Measurements from ENCODE around the gene CTNNBL1.
"Not testable (repeated sequence)": the region's sequence is repeated elsewhere in the genome, so short reads cannot be mapped to it uniquely, and the experiment has no call there.

The CTNNBL1 gene, protein sequence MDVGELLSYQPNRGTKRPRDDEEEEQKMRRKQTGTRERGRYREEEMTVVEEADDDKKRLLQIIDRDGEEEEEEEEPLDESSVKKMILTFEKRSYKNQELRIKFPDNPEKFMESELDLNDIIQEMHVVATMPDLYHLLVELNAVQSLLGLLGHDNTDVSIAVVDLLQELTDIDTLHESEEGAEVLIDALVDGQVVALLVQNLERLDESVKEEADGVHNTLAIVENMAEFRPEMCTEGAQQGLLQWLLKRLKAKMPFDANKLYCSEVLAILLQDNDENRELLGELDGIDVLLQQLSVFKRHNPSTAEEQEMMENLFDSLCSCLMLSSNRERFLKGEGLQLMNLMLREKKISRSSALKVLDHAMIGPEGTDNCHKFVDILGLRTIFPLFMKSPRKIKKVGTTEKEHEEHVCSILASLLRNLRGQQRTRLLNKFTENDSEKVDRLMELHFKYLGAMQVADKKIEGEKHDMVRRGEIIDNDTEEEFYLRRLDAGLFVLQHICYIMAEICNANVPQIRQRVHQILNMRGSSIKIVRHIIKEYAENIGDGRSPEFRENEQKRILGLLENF

DNA sequence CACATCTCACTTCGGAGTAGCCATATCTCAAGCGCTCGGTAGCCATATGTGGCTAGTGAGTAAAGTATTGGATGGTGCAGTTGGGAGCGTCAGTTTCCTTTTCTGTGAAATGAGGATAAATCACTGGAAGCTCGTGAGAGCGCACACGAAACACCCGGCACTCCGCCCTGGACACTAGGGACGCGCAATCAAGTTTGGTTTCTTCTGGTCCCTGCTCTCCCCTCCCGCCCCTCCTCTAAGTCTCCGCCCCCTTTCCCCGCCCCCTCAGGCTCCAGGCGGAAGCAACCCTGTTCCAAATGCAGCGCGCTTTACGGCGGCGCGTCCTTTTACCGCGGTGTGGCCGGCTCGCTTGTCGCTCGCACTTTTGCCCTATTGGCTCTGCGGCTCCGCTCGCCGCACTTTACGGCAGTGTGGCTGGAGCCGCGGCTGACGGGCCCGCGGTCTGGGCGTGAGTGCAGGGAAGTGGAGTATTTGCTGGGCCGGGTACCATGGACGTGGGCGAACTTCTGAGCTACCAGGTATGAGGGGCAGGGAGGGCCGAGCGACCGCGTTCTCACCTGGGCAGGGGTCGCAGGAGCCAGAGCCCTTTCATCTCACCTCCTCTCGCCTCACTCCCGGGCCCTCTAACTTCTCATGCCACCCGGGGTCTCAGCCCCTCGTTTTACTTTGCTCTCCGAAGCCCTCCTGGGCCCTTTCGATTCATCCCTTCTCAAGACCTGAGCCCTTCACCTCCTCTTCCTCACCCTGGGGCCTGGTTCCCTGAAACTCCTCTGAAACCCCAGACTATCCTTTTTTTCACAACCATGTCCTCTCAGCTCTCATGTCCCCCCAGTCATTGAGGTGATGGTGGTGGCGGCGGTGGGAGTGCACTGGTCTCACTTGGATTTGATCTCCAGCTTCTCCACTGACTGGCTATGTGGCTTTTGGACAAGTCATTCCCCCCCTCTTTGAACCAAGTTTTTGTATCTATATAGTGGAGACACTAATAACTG is at the start of gene CTNNBL1:
Gene CTNNBL1 (plus strand): TSS at position 396 of the 992 bp plus-strand sequence. CDS start 93 bp downstream, at position 489.
- DNase-seq: peak; percentile 92

- no peak for DNase-seq
Observed at GRCh38 chr20:37644605-37645004, 49.2 kb upstream of the CTNNBL1 start.

DNA sequence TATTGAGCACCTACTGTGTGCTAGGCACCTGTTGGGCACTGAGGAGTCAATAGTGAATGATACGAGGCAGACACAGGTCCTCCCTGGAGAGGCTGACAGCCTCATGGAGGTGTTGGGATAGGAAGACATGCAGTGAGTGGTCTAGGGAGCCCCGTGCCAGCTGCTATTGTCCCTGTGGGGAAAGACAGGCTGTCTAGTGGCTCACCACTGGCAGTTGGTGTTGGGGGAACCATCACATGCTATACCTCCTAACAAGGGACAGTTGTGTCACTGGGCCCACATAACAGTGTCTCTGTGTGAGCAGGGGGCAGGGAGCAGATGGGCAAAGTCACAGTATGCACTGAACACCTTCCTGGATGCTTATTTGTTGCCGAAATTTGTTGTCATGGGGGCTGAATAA is 45.9 kb upstream of the CTNNBL1 start:
- no peak for DNase-seq

- DNase-seq: no peak
Observed at GRCh38 chr20:37649017-37649416, 44.8 kb upstream of the CTNNBL1 start.

- DNase-seq: no peak
Observed at GRCh38 chr20:37649676-37650370, 44.0 kb upstream of the CTNNBL1 start.

GRCh38 chr20:37650661-37651060 is 43.2 kb upstream of the CTNNBL1 start:
- DNase-seq: no peak

DNA sequence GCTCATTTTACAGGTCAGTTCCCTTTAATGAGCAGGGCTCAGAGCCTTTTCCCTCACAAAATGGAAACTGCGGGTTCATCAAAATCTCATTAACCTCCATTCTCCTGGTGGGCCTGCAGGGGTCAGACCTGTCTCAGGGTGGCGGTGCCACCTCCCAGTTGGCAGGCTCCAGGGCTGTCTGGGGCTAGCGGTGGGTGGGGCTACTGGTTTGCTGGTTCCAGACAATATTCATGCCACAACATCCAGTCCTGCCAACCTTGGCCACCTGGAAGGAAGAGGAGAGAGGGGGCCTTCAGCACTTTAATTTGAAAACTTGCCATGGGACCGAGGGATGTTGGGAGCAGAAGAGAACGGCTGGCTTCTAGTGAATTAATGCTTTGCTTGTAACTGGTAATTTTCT is 41.9 kb upstream of the CTNNBL1 start:
- DNase-seq: no peak

DNA sequence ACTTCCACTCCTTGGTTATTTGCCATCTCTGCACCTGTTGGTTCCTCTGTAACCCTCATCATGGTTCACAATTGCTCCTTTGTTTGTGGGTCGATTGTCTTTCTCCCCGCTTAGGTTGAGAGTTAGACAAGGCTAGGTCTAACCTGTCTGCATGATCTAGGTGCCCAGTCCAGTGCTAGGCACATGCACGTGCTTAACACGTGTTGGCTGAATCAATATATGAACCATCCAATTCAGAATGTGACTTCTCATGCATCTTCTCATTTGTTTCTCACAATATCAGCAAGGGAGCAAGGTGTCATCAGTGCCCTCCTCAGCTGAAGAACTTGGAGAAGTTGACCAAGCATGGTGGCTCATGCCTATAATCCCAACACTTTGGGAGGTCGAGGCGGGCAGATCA is 36.9 kb upstream of the CTNNBL1 start:
- DNase-seq: no peak

GRCh38 chr20:37657924-37658804 is 35.7 kb upstream of the CTNNBL1 start:
- no peak for DNase-seq

GRCh38 chr20:37661519-37661918 is 32.3 kb upstream of the CTNNBL1 start:
- DNase-seq: no peak

DNA sequence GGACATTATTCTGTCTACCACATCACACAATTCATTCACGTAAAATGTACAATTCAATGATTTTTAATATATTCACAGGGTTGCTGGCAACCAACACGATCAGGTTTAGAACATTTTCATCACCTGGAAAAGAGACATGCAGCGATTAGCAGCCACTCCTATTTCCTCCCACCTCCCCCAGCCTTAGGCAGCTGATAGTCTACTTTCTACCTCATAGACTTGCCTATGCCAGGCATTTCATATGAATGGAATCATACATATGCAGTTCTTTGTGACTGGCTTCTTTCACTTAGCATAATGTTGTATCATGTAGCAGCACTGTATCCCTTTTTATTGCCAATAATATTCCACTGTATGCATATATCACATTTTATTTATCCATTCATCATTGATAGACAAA is 31.5 kb upstream of the CTNNBL1 start:
- DNase-seq: no peak

DNA sequence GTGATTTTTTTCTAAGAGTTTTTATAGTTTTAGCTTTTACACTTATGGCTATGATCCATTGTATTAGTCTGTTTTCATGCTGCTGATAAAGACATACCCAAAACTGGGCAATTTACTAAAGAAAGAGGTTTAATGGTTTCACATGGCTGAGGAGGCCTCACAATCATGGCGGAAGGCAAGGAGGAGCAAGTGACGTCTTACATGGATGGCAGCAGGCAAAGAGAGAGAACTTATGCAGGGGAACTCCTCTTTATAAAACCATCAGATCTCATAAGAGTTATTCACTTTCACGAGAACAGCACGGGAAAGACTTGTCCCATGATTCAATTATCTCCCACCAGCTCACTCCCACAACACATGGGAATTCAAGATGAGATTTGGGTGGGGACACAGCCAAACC is 29.2 kb upstream of the CTNNBL1 start:
- DNase-seq: not testable (repeated sequence)

DNA sequence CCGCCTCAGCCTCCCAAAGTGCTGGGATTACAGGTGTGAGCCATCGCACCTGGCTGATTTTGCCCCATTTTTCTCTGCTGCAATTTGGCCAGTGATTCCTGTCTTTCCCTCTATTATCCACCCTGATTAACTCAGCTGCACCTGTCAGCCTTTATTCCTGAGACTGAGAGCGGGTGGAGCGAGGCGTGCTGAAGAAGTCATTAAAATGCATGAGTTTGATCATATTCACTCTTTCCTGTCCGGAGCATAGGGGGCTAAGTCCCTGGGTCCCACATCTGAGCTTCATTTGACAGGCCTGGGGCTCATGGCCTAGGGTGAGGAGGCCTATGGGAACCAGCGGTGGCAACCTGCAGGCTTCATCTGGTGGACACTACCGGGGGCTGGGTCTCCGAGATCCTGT is 25.7 kb upstream of the CTNNBL1 start:
- no peak for DNase-seq

DNA sequence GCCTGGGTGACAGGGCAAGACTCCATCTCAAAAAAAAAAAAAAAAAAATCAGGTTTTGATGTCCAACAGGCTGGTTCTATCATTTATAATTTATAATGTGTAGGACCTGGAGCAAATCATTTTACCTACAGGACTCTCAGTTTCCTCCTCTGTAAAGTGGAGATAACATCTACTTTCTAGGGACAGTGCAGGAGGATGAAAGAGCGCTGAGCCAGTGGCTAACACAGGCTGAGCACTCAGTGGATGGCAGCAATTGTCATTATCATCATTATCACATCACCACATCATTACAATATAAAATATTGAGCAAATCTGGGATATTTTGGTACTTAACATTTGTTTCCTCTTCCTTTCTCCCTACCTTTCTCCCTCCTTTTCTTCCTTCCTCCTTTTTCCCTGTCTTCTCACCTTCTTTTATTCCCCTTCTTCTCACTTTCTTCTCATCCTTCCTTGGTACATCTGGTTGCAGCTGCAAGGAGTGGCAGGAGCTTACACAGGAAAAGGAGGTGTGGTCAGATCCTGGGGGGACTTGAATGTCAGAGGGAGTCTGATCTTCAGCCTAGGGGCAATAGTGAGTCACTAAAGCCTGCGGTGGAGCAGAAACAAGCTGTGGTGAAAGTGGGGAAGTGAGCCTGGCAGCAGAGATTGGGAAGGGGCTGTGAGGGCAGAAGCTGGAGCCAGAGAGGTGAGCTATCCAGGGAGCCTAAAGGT is 24.6 kb upstream of the CTNNBL1 start:
- no peak for DNase-seq

- no peak for DNase-seq
Observed at GRCh38 chr20:37669773-37670236, 24.0 kb upstream of the CTNNBL1 start.

GRCh38 chr20:37670351-37670791 is 23.5 kb upstream of the CTNNBL1 start:
- no peak for DNase-seq

- no peak for DNase-seq
Observed at GRCh38 chr20:37672143-37672542, 21.7 kb upstream of the CTNNBL1 start.

- DNase-seq: no peak
Observed at GRCh38 chr20:37673444-37673843, 20.4 kb upstream of the CTNNBL1 start.

DNA sequence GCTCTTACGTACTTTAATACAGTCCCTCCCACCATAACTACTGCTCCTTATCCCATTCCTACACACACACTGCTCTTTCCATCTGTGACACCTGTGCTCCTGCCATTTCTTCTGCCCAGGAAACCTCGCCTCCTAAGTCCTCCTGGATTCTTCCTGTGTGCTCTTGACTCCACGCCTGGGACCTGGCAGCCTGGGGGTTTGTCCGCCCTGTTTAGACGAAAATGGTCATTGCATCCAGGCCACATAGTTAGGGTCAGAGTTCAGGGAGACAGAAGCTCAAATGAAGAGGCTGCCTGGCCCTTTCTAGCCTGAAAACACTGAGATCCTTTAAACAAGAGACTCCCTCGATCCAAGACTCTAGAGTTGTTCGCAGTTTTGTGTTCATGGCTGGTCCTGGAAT is 17.4 kb upstream of the CTNNBL1 start:
- no peak for DNase-seq

DNA sequence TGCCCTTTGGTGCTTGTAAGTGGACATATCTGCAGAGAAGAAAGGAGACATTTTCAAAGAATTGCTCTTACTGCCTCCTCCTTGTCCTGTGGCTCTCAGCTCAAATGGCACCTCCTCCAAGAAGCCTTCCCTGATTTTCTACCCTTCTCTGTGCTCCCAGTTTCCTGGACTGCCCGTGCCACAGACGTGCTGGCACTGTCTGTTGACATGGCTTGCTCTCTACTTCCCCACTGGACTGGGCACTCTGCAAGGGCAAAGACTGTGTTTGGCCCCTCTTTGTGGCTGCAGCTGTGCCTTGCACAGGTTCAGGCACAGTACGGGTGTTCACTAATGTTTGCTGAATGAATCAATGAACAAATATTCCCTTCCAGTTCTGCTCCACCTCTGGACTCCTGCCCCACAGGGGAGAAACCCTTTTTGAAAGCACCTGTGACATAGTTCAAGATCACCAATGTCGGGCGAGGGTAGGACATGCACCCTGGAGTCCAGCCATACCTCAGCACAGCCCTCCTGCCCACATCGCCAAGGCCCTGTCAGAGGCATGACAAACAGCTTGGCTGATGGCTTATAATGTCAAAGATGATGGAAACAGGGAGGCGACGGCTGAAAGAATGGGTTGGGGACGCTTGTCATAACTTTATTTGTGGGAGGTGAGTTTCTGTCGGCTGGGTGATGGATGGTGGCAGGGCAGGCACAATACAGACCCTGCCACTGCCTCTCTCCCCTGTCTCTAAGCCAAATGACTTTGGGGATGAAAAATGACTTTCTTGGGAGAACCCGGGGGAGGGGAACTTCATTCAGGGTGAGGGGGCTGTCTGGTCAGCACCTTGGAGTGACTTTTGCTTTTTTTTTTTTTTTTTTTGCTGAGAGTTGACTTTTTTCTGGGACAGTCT is 15.6 kb upstream of the CTNNBL1 start:
- no peak for DNase-seq
